ENCODE data around the gene C20orf173. TPM values are rescaled to one million over a fixed set of nuclear protein-coding genes. Genes with fewer than 3 reads are reported as not detected.

C20orf173 gene
- total and polyA plus RNA-seq, 2 of the 13 experiments (the other 11 are each of a cell fraction or from before 2014, with no cell fraction given): not detected

DNA sequence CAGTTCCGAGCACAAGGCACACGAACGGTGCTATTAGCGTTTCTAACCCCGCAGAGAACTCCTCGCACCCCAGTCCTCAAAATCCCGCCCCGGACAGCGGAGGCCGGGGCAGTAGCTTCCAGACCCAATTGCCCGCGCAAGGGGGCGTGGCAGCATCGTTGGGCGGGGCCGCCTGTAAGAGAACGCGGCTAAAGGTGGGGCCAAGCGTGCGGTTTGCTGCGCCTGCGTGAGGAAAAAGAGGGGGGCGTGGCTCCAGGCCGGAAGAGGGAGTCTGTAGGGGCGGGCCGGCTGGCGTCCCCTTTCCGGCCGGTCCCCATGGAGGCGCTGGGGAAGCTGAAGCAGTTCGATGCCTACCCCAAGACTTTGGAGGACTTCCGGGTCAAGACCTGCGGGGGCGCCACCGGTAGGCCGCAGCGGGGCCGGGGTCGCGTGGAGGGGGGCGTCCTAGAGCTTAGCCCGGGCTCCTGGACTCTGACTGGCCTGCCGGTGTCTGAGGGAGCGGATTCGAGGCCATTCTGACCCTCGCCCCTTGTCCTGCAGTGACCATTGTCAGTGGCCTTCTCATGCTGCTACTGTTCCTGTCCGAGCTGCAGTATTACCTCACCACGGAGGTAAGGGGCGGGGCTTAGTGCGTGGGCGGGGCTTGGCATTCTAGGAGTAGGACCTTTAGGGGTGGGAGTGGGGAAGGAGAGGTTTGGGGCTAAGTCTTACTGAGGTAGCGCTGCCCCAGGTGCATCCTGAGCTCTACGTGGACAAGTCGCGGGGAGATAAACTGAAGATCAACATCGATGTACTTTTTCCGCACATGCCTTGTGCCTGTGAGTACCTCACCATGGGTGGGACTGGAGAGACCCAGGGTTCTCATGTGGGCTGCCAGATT, 12.6 kb upstream of the C20orf173 start, which contains the start of gene ERGIC3 (continued):
- TF ChIP-seq, protein P1, sequence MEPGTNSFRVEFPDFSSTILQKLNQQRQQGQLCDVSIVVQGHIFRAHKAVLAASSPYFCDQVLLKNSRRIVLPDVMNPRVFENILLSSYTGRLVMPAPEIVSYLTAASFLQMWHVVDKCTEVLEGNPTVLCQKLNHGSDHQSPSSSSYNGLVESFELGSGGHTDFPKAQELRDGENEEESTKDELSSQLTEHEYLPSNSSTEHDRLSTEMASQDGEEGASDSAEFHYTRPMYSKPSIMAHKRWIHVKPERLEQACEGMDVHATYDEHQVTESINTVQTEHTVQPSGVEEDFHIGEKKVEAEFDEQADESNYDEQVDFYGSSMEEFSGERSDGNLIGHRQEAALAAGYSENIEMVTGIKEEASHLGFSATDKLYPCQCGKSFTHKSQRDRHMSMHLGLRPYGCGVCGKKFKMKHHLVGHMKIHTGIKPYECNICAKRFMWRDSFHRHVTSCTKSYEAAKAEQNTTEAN (CRISPR knock-in tag; conservative IDR thresholded peaks at IDR 0.05): no peak
- TF ChIP-seq ZSCAN21 (CRISPR knock-in tag; IDR thresholded peaks at IDR 0.05; ENCODE audit: borderline replicate concordance) (no peak; the same call in 1 of the 2 replicates), GFI1 (CRISPR knock-in tag; IDR thresholded peaks at IDR 0.05; ENCODE audit: borderline replicate concordance) (peak; percentile 67; the same call in 1 of the 2 replicates), YEATS4 (CRISPR knock-in tag; IDR thresholded peaks at IDR 0.05; ENCODE audit: borderline replicate concordance) (peak; percentile 91), ZBTB42 (CRISPR knock-in tag; IDR thresholded peaks at IDR 0.05) (peak; percentile 95), RAD51 (IDR thresholded peaks at IDR 0.05; ENCODE audit: borderline replicate concordance) (no peak), CBX2 (IDR thresholded peaks at IDR 0.05; ENCODE audit: low read depth, low read length) (no peak), CBX2 (CRISPR knock-in tag; IDR thresholded peaks at IDR 0.05; ENCODE audit: low read depth) (no peak), ZNF431 (CRISPR knock-in tag; IDR thresholded peaks at IDR 0.05; ENCODE audit: borderline replicate concordance, low read depth) (no peak; the same call in 1 of the 2 replicates), ELF1 (CRISPR knock-in tag; IDR thresholded peaks at IDR 0.05) (peak; percentile 97), HNRNPL (IDR thresholded peaks at IDR 0.05; ENCODE audit: low read depth, low read length) (0 out of 2 replicates have a peak, but pooled peaks have one; percentile 59), ZSCAN12 (CRISPR knock-in tag; IDR thresholded peaks at IDR 0.05) (no peak)
- TF ChIP-seq, protein P2, sequence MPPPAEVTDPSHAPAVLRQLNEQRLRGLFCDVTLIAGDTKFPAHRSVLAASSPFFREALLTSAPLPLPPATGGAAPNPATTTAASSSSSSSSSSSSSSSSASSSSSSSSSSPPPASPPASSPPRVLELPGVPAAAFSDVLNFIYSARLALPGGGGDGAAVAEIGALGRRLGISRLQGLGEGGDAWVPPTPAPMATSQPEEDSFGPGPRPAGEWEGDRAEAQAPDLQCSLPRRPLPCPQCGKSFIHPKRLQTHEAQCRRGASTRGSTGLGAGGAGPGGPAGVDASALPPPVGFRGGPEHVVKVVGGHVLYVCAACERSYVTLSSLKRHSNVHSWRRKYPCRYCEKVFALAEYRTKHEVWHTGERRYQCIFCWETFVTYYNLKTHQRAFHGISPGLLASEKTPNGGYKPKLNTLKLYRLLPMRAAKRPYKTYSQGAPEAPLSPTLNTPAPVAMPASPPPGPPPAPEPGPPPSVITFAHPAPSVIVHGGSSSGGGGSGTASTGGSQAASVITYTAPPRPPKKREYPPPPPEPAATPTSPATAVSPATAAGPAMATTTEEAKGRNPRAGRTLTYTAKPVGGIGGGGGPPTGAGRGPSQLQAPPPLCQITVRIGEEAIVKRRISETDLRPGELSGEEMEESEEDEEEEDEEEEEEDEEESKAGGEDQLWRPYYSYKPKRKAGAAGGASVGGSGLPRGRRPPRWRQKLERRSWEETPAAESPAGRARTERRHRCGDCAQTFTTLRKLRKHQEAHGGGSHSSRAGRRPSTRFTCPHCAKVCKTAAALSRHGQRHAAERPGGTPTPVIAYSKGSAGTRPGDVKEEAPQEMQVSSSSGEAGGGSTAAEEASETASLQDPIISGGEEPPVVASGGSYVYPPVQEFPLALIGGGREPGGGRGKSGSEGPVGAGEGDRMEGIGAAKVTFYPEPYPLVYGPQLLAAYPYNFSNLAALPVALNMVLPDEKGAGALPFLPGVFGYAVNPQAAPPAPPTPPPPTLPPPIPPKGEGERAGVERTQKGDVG (CRISPR knock-in tag; IDR thresholded peaks at IDR 0.05; ENCODE audit: borderline replicate concordance): no peak
- TF ChIP-seq, protein P3, sequence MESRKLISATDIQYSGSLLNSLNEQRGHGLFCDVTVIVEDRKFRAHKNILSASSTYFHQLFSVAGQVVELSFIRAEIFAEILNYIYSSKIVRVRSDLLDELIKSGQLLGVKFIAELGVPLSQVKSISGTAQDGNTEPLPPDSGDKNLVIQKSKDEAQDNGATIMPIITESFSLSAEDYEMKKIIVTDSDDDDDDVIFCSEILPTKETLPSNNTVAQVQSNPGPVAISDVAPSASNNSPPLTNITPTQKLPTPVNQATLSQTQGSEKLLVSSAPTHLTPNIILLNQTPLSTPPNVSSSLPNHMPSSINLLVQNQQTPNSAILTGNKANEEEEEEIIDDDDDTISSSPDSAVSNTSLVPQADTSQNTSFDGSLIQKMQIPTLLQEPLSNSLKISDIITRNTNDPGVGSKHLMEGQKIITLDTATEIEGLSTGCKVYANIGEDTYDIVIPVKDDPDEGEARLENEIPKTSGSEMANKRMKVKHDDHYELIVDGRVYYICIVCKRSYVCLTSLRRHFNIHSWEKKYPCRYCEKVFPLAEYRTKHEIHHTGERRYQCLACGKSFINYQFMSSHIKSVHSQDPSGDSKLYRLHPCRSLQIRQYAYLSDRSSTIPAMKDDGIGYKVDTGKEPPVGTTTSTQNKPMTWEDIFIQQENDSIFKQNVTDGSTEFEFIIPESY (CRISPR knock-in tag; IDR thresholded peaks at IDR 0.05): peak; percentile 10; the same call in 1 of the 2 replicates
- TF ChIP-seq, protein P4, sequence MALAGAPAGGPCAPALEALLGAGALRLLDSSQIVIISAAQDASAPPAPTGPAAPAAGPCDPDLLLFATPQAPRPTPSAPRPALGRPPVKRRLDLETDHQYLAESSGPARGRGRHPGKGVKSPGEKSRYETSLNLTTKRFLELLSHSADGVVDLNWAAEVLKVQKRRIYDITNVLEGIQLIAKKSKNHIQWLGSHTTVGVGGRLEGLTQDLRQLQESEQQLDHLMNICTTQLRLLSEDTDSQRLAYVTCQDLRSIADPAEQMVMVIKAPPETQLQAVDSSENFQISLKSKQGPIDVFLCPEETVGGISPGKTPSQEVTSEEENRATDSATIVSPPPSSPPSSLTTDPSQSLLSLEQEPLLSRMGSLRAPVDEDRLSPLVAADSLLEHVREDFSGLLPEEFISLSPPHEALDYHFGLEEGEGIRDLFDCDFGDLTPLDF (CRISPR knock-in tag; IDR thresholded peaks at IDR 0.05): peak; percentile 91
- TF ChIP-seq, protein P5, sequence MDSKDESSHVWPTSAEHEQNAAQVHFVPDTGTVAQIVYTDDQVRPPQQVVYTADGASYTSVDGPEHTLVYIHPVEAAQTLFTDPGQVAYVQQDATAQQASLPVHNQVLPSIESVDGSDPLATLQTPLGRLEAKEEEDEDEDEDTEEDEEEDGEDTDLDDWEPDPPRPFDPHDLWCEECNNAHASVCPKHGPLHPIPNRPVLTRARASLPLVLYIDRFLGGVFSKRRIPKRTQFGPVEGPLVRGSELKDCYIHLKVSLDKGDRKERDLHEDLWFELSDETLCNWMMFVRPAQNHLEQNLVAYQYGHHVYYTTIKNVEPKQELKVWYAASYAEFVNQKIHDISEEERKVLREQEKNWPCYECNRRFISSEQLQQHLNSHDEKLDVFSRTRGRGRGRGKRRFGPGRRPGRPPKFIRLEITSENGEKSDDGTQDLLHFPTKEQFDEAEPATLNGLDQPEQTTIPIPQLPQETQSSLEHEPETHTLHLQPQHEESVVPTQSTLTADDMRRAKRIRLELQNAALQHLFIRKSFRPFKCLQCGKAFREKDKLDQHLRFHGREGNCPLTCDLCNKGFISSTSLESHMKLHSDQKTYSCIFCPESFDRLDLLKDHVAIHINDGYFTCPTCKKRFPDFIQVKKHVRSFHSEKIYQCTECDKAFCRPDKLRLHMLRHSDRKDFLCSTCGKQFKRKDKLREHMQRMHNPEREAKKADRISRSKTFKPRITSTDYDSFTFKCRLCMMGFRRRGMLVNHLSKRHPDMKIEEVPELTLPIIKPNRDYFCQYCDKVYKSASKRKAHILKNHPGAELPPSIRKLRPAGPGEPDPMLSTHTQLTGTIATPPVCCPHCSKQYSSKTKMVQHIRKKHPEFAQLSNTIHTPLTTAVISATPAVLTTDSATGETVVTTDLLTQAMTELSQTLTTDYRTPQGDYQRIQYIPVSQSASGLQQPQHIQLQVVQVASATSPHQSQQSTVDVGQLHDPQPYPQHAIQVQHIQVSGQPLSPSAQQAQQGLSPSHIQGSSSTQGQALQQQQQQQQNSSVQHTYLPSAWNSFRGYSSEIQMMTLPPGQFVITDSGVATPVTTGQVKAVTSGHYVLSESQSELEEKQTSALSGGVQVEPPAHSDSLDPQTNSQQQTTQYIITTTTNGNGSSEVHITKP (CRISPR knock-in tag; IDR thresholded peaks at IDR 0.05; ENCODE audit: low read depth): no peak
